OCI-LY7 (cell line): ENCODE data around the gene RSPRY1.

Experiments
- EZH2phosphoT487 ChIP-seq: fragments of 200-600 bp; sonication (generic); IDR thresholded peaks from 2 replicates; pipeline ENCODE4 v1.6.1; 2018; ENCODE audit warnings: low read depth, borderline replicate concordance, mild to moderate bottlenecking, mixed run types, antibody characterized with exemption, low read length, moderate library complexity, mixed read lengths
- TF ChIP-seq, protein P1 (sequence below): fragments of 200-600 bp; sonication (generic); conservative IDR thresholded peaks from 2 replicates; pipeline ENCODE4 v1.5.1; 2014; ENCODE audit warnings: mild to moderate bottlenecking, antibody characterized with exemption, low read length, moderate library complexity, mixed read lengths

DNA sequence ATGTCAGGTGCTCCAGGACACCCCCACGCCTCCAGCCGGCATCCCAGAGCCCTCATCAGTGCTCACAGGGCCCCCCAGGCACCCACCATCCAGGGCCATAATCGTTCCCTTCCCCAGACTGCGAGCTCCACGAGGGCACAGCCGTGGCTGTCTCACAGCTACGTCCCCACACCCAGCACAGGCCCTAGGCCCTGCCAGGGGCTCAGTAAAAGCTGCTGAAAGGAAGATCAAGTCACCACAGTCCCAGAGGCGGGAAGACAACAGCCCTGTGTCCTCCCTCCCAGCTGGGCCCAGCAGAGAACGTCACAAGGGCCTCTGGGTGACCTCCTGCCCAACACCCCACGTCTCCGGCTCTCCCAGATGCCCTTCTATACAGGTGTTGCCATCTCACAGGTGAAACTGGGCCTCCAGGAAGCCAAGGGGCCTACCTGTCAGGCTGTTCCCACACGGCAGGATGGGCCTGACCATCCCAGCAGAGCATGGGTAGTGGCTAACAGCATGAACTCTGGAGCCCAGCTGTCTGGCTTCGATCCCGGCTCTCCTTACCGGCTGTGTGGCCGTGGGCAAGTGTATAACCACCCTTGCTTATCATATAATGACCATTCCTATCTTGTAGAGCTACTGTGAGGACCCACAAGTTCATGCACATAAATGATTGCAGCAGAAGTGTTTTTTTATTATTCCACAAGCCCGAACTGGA, 76.9 kb downstream of the RSPRY1 start:
- TF ChIP-seq, protein P1, sequence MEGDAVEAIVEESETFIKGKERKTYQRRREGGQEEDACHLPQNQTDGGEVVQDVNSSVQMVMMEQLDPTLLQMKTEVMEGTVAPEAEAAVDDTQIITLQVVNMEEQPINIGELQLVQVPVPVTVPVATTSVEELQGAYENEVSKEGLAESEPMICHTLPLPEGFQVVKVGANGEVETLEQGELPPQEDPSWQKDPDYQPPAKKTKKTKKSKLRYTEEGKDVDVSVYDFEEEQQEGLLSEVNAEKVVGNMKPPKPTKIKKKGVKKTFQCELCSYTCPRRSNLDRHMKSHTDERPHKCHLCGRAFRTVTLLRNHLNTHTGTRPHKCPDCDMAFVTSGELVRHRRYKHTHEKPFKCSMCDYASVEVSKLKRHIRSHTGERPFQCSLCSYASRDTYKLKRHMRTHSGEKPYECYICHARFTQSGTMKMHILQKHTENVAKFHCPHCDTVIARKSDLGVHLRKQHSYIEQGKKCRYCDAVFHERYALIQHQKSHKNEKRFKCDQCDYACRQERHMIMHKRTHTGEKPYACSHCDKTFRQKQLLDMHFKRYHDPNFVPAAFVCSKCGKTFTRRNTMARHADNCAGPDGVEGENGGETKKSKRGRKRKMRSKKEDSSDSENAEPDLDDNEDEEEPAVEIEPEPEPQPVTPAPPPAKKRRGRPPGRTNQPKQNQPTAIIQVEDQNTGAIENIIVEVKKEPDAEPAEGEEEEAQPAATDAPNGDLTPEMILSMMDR, result no peak
- TF ChIP-seq EZH2phosphoT487, result no peak
